Endothelial cell of umbilical vein (primary cell): ENCODE data around the gene CLEC16A.

Source experiments
- CTCF ChIP-seq, 2 donors: IDR thresholded peaks; 1 replicate in 1 of 2; 2 replicates in 1 of 2; pipeline ENCODE4 v1.5.1; 2011; ENCODE audit warnings: low read length in 2 of 2, mild to moderate bottlenecking in 2 of 2, moderate library complexity in 2 of 2, control low read depth in 1 of 2, inconsistent platforms in 1 of 2, low read depth in 1 of 2; ENCODE audit not compliant: insufficient read depth in 1 of 2; ENCODE audit errors: extremely low read depth in 1 of 2
- EZH2 ChIP-seq: IDR thresholded peaks from 2 replicates; pipeline ENCODE4 v1.6.1; 2012; ENCODE audit warnings: borderline replicate concordance, low read depth, mild to moderate bottlenecking, moderate library complexity, low read length, inconsistent platforms; ENCODE audit not compliant: severe bottlenecking
- FOS ChIP-seq: IDR thresholded peaks from 2 replicates; pipeline ENCODE4 v1.6.1; 2011; ENCODE audit warnings: mild to moderate bottlenecking, low read length, moderate library complexity, borderline replicate concordance; ENCODE audit not compliant: insufficient read depth
- JUN ChIP-seq: IDR thresholded peaks from 2 replicates; pipeline ENCODE4 v1.6.1; 2011; ENCODE audit warnings: borderline replicate concordance, low read depth; ENCODE audit not compliant: insufficient read length, insufficient read depth
- POLR2A ChIP-seq: IDR thresholded peaks from 2 replicates; pipeline ENCODE4 v1.6.1; 2012; ENCODE audit warnings: low read depth, mild to moderate bottlenecking, control low read depth, low read length

- TF ChIP-seq CTCF (IDR thresholded peaks at IDR 0.05; ENCODE audit: extremely low read depth in 1 of 2, insufficient read depth in 1 of 2, low read depth in 1 of 2, low read length in 2 of 2) (no peak), FOS (no peak), EZH2 (no peak), POLR2A (no peak), JUN (no peak)
Measured at GRCh38 chr16:11088831-11089230, 144.5 kb downstream of the CLEC16A start.
